A549 treated with RU486 at 1 μM for 4 hours (cell line): Measurements from ENCODE around the gene DNAJC1. TPM values are rescaled to one million over a fixed set of nuclear protein-coding genes. Genes with fewer than 3 reads are reported as not detected.

ENCODE experiments used
- total RNA-seq: library from RNA; stranded (reverse); fragments of 200-300 nt; extraction: Qiagen RNA extraction; gene quantifications from 5 replicates; pipeline ENCODE4 v1.2.3, GENCODE V29; 2022; ENCODE audit warnings: low read depth

Gene DNAJC1
- 26.4 to 32.6 TPM (median 29.9 TPM) in 5 replicates for total RNA-seq

GRCh38 chr10:22003177-22003963 lies at the start of gene DNAJC1:
Gene DNAJC1, minus strand, starts transcription at chr10:22003730. Its CDS starts 296 bp downstream, at chr10:22003434.

Other genes starting within 250 kb of the DNAJC1 start
- gene EBLN1, start 214.3 kb upstream of the DNAJC1 start, total RNA-seq: 0.10 to 0.13 TPM in 2 of 5 replicates, not detected in the others